SK-N-MC (cell line): ENCODE results near the gene ZNF496.

ENCODE experiments used
- EZH2 ChIP-seq: fragments of 200-600 bp; sonication (generic); IDR thresholded peaks from one replicate; pipeline ENCODE4 v1.6.1; 2017; ENCODE audit warnings: antibody characterized with exemption
- FOXP2 ChIP-seq: optimal IDR thresholded peaks from 2 replicates; pipeline ENCODE3; 2011; ENCODE audit warnings: mild to moderate bottlenecking, moderate library complexity; ENCODE audit not compliant: insufficient read depth; ENCODE audit errors: extremely low read length, control extremely low read depth
- POLR2AphosphoS5 ChIP-seq: IDR thresholded peaks from 2 replicates; pipeline ENCODE4 v1.6.1; 2012; ENCODE audit warnings: mild to moderate bottlenecking, low read depth, low read length, borderline replicate concordance

- TF ChIP-seq POLR2AphosphoS5 (no peak), EZH2 (no peak), FOXP2 (no peak)
Measured at GRCh38 chr1:247298701-247299100, 33.0 kb downstream of the ZNF496 start.
